ENCODE results near the gene MYO1G. TPM values are rescaled to one million over a fixed set of nuclear protein-coding genes. Genes with fewer than 3 reads are reported as not detected.

Gene MYO1G
- total RNA-seq, 1 donor from 2014 or later, result not detected

DNA sequence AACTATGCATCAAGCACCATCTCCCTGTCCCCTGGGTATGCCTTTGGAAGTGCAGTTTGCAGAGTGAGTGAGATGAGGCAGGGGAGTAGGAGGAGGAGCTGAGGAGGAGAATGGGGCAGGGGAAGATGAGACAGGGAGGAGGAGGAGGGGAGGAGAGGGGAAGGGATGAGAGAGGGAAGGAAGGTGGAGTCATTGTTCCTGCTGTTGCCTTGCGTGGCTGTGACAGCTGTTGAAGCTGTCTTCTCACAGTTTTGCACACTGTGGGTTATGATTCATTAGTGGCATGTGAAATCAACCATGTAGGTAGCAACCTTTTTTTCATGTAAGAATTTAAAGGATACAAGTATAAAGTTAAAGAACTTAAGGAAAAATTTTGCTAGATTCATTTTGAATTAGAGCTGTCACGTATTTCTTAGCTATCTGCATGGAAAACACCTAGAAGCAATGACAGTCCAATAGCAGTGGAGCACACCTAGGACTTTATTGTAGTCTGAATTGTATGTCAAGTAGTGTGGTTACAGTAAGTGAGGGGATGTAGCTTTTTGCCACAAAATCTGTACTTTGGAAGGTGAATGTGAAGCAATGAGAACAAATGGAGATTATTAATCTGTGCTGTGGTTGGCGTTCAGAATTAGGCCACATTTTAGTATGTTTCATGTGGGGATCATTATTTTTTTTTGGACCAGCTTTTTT lies 42.9 kb upstream of the MYO1G start:
- no peak overlapping the region for H3K4me3 Mint-ChIP-seq
- H3K27ac Mint-ChIP-seq, result no peak overlapping the region
- no peaks in the 10 kb centered on the region for H3K4me1 ChIP-seq
- H3K9me3 Mint-ChIP-seq, result peaks cover 18% of the 10 kb centered on the region
- peaks cover 10% of the 10 kb centered on the region for H4K20me1 ChIP-seq (ENCODE audit: low read depth)
- no peak overlapping the region for H2AFZ ChIP-seq (replicated peaks)
- peaks cover 33% of the 10 kb centered on the region for H3K36me3 Mint-ChIP-seq
- no peak overlapping the region for H3K4me3 ChIP-seq
- no peak overlapping the region for H3K4me2 ChIP-seq
- H3K27me3 ChIP-seq, result no peaks in the 10 kb centered on the region
- H3K27ac ChIP-seq, result no peak overlapping the region
- no peak overlapping the region for H3K9ac ChIP-seq
- peaks cover 4% of the 10 kb centered on the region for H3K36me3 ChIP-seq
- H3K27me3 Mint-ChIP-seq (ENCODE audit: insufficient read depth, low read depth), result peaks cover 4% of the 10 kb centered on the region
- no peak for TF ChIP-seq EZH2 (IDR thresholded peaks at IDR 0.05)
- TF ChIP-seq EZH2phosphoT487 (IDR thresholded peaks at IDR 0.05), result no peak
- TF ChIP-seq, protein P1, sequence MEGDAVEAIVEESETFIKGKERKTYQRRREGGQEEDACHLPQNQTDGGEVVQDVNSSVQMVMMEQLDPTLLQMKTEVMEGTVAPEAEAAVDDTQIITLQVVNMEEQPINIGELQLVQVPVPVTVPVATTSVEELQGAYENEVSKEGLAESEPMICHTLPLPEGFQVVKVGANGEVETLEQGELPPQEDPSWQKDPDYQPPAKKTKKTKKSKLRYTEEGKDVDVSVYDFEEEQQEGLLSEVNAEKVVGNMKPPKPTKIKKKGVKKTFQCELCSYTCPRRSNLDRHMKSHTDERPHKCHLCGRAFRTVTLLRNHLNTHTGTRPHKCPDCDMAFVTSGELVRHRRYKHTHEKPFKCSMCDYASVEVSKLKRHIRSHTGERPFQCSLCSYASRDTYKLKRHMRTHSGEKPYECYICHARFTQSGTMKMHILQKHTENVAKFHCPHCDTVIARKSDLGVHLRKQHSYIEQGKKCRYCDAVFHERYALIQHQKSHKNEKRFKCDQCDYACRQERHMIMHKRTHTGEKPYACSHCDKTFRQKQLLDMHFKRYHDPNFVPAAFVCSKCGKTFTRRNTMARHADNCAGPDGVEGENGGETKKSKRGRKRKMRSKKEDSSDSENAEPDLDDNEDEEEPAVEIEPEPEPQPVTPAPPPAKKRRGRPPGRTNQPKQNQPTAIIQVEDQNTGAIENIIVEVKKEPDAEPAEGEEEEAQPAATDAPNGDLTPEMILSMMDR (IDR thresholded peaks at IDR 0.05), result no peak
- peaks cover 4% of the 10 kb centered on the region for H3F3A ChIP-seq (ENCODE audit: low read depth)
- DNase-seq (ENCODE audit: low spot score), result no peak
- H3K79me2 ChIP-seq (ENCODE audit: low read depth), result peaks cover 91% of the 10 kb centered on the region
- peaks cover 3% of the 10 kb centered on the region for H3K4me1 Mint-ChIP-seq
- no peaks in the 10 kb centered on the region for H3K9me3 ChIP-seq (ENCODE audit: low read depth)

DNA sequence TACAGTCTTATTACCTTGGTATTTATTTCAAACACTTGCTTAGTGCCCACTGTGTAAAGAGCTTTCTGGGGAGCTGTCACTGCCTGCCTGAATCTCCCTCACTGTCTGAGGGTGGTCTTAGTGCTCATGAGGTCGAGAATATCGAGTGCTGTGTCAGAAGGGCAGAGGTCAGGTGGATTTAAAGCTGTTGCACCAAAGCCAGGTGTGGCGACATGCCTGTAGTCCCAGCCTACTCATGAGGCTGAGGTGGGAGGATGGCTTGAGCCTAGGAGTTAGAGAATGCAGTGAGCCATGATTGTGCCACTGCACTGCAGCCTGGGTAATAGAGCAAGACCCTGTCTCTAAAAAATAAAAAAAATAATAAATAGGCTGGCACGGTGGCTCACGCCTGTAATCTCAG lies 42.1 kb upstream of the MYO1G start:
- Mint-ChIP-seq H3K36me3 (peaks cover 35% of the 10 kb centered on the region), H3K4me3 (no peak overlapping the region), H3K4me1 (peaks cover 3% of the 10 kb centered on the region), H3K9me3 (peaks cover 20% of the 10 kb centered on the region), H3K27me3 (ENCODE audit: insufficient read depth, low read depth) (peaks cover 4% of the 10 kb centered on the region), H3K27ac (peak overlapping the region; percentile 34)
- H3K4me3 ChIP-seq, result no peak overlapping the region
- peaks cover 92% of the 10 kb centered on the region for H3K79me2 ChIP-seq (ENCODE audit: low read depth)
- TF ChIP-seq, protein P1 (IDR thresholded peaks at IDR 0.05), result no peak
- TF ChIP-seq EZH2 (IDR thresholded peaks at IDR 0.05) (no peak), EZH2phosphoT487 (IDR thresholded peaks at IDR 0.05) (no peak)
- no peaks in the 10 kb centered on the region for H3K27me3 ChIP-seq
- peaks cover 4% of the 10 kb centered on the region for H3K36me3 ChIP-seq
- no peaks in the 10 kb centered on the region for H3K9me3 ChIP-seq (ENCODE audit: low read depth)
- H3K27ac ChIP-seq, result no peak overlapping the region
- H4K20me1 ChIP-seq (ENCODE audit: low read depth), result peaks cover 10% of the 10 kb centered on the region
- no peak for DNase-seq (ENCODE audit: low spot score)
- no peaks in the 10 kb centered on the region for H3K4me1 ChIP-seq
- no peak overlapping the region for H3K4me2 ChIP-seq
- H3F3A ChIP-seq (ENCODE audit: low read depth), result peaks cover 4% of the 10 kb centered on the region
- no peak overlapping the region for H3K9ac ChIP-seq
- H2AFZ ChIP-seq (replicated peaks), result no peak overlapping the region

DNA sequence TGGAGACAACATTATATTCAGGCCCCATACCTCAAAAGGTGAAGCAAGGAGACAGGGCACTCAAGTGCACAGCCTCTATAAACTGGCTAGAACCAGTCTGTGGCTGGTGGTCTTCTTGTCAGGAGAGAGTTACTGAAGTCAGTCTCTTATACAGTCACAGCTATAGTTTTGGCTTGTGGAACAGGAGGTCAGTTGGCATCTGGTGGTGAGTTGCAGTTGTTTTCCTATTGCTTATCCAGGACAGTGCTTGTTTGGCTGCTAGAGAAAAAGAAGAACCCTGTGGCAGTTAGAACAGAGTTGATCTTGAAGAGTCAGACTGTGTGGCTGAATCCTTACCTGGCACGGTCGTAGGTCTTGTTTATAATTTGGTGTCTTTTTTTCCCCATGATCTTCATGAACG lies 38.4 kb upstream of the MYO1G start:
- Mint-ChIP-seq H3K27me3 (ENCODE audit: insufficient read depth, low read depth) (peaks cover 2% of the 10 kb centered on the region), H3K4me3 (no peak overlapping the region), H3K9me3 (peaks cover 8% of the 10 kb centered on the region), H3K4me1 (peaks cover 3% of the 10 kb centered on the region), H3K36me3 (peaks cover 25% of the 10 kb centered on the region), H3K27ac (no peak overlapping the region)
- TF ChIP-seq, protein P1 (IDR thresholded peaks at IDR 0.05), result no peak
- TF ChIP-seq EZH2phosphoT487 (IDR thresholded peaks at IDR 0.05) (no peak), EZH2 (IDR thresholded peaks at IDR 0.05) (no peak)
- Histone ChIP-seq H3K36me3 (peaks cover 4% of the 10 kb centered on the region), H3K4me1 (no peaks in the 10 kb centered on the region), H3K4me3 (no peak overlapping the region), H3K9me3 (ENCODE audit: low read depth) (no peaks in the 10 kb centered on the region), H4K20me1 (ENCODE audit: low read depth) (peaks cover 10% of the 10 kb centered on the region), H3K27ac (no peak overlapping the region), H3F3A (ENCODE audit: low read depth) (no peaks in the 10 kb centered on the region), H3K4me2 (no peak overlapping the region), H3K79me2 (ENCODE audit: low read depth) (peaks cover 91% of the 10 kb centered on the region), H3K9ac (no peak overlapping the region), H3K27me3 (no peaks in the 10 kb centered on the region), H2AFZ (replicated peaks) (no peak overlapping the region)
- DNase-seq (ENCODE audit: low spot score), result no peak

Data from neural progenitor cell (in vitro differentiated cells).